Germinal center (tissue), 1 donor: ENCODE data around the gene RHEBL1.
A peak's percentile ranks its signal among the peaks of the same experiment; 100 is the strongest.

ENCODE experiments used
- DNase-seq: peaks from one replicate; pipeline ENCODE4 v3.0.0; 2012; ENCODE audit warnings: mixed read lengths, low spot score

The RHEBL1 gene

GRCh38 chr12:49019443-49020324 lies 50.1 kb downstream of the RHEBL1 start:
- DNase-seq, result peak; percentile 85

GRCh38 chr12:49019120-49019430 lies 50.7 kb downstream of the RHEBL1 start:
- no peak for DNase-seq

DNA sequence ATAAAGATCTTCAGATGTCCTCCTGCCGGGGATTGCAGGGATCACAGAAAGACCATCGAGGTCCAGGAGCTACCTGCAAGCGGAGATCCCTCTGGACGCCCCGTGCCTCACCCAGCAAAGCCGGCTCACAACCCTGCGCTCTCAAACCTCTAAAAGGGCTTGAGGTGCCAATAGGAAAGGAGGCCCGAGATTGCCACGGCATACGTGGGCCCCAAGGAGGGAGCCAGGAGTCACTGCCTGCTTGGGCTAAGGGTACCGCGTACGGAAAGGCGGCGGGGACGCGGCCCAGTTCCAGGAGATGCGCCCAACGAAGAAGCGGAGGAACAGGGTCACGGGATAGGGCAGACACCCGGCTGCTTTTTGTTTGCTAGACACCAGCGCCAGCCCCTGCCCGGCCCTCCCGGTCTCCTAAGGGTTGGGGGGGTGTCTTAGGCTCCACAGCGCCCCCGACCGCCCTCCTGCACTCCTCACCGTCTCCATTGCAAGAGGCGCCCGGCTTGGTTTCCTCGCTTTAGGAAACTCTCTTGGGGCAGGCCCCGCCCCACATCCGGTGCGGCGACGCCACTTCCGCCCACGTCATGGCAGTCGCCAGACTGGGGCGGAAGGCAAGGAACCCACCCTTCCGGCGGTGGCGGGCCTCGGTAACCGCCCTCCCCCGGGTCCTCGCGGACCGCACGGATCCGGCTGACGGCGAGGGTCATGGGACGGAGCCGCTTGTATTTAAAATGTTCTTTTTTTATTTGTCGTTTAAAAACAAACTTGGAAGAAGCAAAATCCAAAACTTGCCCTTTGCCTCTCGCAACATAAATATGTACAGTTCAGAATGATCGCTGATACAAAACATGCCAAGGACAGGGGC lies 51.3 kb downstream of the RHEBL1 start, which contains the start of gene PRKAG1:
Gene PRKAG1, minus strand, starts transcription at position 516 of the 859 bp plus-strand sequence. Its CDS starts 36 bp downstream, at position 480.
- DNase-seq, result peak; percentile 97

DNA sequence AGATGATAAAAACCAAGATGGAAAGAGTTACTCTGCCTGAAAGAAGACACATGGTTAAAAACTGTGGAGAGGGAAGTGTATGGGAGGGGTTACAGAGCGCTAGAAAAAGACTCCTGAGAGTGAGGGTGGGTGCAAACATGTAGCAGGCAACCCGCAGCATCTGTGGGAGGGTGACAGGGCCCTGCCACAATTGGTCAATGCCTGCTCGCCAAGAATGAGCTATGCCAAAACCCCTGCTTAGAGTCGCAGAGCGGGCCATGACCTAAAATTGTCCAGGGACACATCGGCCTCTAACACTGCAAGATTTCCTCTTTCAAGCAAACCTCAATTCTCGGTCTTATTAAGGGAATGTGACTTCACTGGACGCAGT lies 51.9 kb downstream of the RHEBL1 start:
- no peak for DNase-seq

DNA sequence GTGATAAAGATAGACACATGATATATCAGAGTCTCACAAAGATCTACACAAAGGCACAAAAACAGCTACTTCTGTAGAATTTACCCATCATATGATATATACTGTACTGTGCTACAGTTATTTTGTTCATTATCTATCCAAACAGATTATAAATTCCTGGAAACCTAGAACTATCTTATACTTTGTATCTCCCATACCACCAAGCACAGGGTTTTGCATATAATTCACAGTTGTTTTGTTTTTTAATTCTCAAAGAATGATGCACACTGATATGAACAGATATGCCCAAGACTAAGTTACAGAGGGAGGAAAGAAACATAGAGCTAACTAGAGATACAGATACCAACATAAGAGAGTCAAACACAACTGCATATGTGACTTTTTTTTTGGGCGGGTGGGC lies 54.6 kb downstream of the RHEBL1 start:
- DNase-seq, result no peak
